ENCODE measurements around the gene ATP1A3.
A peak's percentile ranks its signal among the peaks of the same experiment; 100 is the strongest.

ATP1A3 gene

GRCh38 chr19:41987141-41987860, 6.7 kb downstream of the ATP1A3 start:
- no peak for DNase-seq (ENCODE audit: low read depth, low spot score)

DNA sequence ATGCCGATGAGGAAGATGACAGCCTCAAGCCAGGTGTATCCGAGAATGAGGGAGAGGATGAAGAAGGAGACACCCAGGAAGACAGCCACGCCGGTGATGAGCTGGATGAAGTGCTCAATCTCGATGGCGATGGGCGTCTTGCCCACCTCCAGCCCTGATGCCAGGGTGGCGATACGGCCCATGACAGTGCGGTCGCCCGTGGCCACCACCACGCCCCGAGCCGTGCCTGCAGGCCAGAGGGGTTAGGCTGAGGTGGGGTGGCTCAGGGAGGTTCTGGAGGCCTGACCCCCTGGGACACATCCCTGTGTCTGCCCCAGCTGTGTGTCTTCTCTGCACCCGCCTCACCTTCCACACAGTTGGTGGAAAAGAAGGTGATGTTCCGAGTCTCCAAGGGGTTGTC, 9.1 kb downstream of the ATP1A3 start:
- no peak for DNase-seq (ENCODE audit: low read depth, low spot score)

- no peak for DNase-seq (ENCODE audit: low read depth, low spot score)
Observed at GRCh38 chr19:41981724-41982123, 12.3 kb downstream of the ATP1A3 start.

DNA sequence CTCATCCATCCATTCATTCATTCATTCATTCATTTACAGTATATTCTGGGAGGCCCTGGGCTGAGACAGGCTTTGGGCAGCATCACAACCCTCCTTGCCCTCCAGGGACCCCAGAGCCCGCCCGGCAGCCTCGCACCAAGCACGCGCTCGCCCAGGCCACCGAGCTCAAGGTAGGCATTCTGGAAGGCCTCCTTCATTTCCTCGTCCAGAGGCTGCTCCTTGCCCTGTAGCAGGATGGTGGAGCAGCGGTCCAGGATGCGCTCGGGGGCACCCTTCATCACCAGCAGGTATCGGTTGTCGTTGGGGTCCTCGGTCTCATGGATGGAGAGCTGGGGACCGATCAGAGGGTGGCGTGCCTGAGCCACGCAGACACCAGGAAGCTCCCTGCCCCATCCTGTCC, 15.6 kb downstream of the ATP1A3 start:
- no peak for DNase-seq (ENCODE audit: low read depth, low spot score)

DNA sequence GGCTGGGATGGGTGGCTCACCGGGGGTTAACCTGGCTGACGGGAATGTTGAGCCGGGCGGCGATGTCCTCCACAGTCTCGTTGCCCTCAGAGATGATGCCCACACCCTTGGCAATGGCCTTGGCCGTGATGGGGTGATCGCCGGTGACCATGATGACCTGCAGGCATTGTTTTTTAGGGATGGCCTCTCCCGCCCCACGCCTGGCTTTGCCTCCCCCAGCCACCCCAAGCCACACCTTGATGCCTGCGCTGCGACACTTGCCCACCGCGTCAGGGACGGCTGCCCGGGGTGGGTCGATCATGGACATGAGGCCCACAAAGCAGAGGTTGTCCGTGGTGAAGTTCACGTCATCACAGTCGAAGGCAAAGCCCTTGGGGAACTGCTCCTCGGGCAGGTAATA, 16.1 kb downstream of the ATP1A3 start:
- DNase-seq (ENCODE audit: low read depth, low spot score), result no peak

- no peak for DNase-seq (ENCODE audit: low read depth, low spot score)
Observed at GRCh38 chr19:41974652-41975051, 19.4 kb downstream of the ATP1A3 start.

DNA sequence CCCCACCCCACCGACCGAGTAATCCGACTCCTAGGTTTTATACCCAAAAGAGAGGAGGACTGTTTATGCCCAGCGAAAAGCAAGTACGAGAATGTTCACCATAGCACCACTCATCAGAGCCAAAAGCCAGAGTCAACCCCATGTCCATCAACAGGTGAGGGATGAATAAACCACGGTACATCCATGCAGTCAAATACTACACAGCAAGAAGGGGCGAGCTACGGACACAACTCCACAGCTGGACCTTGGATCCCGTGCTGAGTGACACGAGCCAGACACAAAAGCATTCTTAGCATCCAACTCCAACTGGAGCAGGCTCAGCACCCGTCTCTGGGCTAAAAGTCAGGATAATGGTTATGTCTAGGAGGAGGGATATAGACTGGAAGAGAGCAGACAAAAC, 22.7 kb downstream of the ATP1A3 start:
- DNase-seq (ENCODE audit: low read depth, low spot score), result no peak

- no peak for DNase-seq (ENCODE audit: low read depth, low spot score)
Observed at GRCh38 chr19:41969772-41970458, 24.1 kb downstream of the ATP1A3 start.

DNA sequence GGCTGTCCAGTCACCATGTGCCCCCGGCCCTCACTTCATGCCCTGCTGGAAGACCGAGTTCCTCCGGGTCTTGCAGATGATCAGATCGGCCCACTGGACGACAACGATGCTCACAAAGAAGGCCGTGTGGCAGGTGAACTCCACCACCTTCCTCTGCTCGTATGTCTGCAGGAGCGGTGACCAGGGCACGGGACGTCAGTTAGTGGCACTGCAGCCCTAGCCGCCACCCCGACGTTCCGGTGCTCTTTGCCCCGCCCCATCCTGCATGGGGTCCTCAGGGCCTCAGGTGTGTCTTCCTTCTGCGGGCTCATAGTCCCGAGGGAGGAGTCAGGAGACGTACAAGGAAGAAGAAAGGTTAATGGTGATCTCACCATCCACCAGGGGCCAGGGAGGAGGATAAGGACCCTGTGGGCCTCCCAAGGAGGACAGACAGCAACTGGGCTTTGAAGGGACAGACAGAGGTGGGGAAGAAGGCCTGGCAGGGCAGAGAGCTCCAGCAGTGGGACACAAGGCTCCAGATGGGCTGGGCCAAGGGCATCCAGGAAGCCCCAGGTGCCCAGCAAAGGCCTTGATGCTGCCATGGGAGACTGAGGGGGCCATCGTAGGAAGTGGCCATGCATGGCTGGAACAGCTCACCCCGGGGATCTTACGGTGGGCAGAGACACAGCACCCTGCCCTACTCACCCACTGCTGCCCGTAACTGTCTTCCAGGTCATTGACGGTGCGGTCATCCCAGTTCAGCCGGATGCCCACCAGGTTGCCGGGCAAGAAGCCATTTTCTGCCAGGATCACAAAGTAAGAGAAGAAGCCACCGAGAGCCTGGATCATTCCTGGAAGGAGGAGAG, 25.1 kb downstream of the ATP1A3 start:
- no peak for DNase-seq (ENCODE audit: low read depth, low spot score)

DNA sequence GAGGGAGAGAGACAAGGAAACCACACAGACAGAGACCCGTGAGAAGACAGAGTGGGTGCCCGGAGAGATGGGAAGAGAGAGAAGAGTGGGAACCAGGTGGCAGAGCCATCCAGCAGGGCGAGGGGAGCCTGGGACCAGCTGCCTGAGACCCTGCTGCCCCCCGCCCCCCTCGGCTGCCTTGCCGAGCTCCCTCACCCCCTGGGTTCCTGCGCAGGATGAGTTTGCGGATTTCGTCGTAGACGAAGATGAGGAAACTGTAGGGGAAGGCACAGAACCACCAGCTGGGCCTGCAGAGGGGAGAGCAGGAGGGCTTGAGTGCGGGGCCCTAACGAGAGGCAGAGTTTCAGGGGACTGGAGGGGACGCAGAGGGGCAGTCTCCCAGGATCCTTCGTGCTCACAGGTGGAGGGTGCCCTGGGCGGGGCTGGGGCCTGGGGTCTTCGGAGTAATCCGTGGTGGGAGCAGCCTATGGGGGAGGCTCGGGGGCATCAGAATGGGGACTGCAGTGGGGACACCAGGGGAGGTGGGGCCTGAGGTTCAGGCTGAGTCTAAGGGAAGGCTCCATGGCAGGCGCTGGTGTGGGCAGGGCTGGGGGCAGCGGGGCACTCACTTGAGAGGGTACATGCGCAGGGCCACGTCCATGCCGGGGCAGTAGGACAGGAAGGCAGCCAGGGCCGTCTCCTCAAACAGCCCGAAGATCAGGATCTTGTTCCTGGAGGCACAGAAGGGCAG, 26.8 kb downstream of the ATP1A3 start:
- DNase-seq (ENCODE audit: low read depth, low spot score), result no peak

DNA sequence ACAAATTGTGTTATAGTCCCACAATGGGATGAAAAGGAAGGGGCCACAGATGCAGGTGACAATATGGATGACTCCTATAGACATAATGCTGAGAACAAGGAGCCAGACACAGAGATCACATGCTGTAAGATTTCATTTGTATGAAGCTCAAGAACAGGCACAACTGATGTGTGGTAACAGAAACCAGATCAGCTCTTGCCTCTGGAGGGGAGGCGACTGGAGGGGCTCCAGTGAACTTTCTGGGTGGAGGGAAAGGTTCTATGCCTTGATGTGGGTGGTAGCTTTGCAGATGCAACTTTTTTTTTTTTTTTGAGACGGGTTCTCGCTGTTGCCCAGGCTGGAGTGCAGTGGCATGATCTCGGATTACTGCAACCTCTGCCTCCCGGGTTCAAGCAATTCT, 28.9 kb downstream of the ATP1A3 start:
- DNase-seq (ENCODE audit: low read depth, low spot score), result no peak

DNA sequence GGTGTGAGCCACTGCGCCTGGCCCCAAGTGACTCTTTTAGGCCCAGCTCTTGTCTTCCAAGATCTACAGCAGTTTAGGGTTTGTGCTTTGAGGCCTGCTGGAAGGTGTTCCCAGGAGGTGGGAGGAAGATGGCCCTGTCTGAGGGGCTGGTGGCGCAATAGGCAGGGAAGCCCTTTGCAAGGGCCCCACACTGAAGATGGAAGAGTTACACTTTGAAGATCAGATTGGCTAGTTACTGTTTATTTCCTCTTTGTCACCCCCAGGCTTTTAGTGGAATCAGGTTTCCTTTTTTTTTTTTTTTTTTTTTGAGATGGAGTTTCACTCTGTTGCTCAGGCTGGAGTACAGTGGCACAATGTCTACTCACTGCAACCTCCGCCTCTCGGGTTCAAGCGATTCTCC, 33.1 kb downstream of the ATP1A3 start:
- no peak for DNase-seq (ENCODE audit: low read depth, low spot score)

- DNase-seq (ENCODE audit: low read depth, low spot score), result peak; percentile 78
Observed at GRCh38 chr19:41959056-41960053, 34.7 kb downstream of the ATP1A3 start, which contains the start of gene RABAC1. Gene RABAC1 (minus strand): TSS chr19:41959321. CDS start chr19:41959292, 29 bp downstream.

- DNase-seq (ENCODE audit: low read depth, low spot score), result peak; percentile 66
Observed at GRCh38 chr19:41958367-41959055, 35.5 kb downstream of the ATP1A3 start.

DNA sequence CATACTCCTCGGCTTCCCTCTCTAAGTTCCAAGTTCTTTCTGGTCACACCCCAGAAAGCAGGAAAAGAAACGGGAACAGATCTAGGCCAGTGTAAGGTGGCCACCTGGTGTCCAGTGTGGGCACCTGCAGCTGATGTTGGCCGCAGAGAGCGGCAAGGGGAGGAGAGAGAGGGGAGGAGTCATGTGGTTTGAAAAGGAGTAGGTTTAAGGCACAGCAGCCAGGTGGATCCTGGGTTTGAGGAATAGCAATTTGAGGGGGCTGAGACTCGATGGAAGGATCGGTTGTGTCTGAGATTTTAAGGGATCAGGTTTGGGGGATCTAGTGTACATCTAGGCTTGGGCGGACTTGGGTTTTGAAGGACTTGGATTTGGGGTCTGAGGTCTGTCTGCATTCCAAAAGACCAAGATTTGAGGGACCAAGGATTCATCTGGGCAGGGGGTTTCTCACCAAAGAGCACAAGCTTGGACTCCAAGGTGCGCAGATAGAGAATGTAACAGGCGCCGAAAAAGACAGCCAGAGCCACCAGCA, 36.1 kb downstream of the ATP1A3 start:
- DNase-seq (ENCODE audit: low read depth, low spot score), result no peak

- no peak for DNase-seq (ENCODE audit: low read depth, low spot score)
Observed at GRCh38 chr19:41957161-41957837, 36.7 kb downstream of the ATP1A3 start.

DNA sequence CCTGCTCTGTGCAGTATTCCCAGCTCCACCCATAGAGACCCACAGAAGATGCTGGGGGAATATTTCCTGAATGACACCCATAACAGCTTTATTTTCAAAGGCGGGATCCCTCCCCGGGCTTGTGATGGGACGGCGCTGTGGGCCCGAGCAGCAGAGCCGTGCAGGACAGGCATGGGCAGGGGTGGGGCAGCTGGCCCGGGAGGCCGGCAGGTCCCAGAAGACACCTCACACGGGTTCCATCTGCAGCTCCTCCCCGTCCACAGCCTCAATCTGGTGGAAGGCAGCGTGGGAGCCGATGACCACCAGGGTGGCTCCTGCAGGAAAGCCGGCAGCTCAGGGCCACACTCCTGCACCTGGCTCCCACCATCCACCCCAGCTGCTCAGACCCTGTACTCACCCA, 37.4 kb downstream of the ATP1A3 start:
- no peak for DNase-seq (ENCODE audit: low read depth, low spot score)

DNA sequence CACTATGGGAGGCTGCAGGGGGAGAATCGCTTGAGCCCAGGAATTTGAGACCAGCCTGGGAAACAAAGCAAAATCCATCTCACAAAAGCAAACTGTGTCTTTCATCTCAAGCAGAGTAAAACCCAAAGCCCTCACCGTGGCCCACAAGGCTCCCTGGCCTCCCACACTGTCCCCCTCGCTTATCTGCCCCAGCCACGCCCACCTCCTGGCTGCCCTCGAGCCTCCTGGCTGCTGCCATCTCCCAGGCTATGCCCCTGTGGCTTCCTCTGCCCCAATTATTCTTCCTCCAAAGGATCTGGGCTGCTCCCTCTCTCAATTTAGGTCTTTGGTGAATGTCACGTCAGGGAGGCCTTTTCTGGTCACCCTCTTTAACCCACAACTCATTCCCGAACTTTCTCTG, 38.5 kb downstream of the ATP1A3 start:
- DNase-seq (ENCODE audit: low read depth, low spot score), result no peak

DNA sequence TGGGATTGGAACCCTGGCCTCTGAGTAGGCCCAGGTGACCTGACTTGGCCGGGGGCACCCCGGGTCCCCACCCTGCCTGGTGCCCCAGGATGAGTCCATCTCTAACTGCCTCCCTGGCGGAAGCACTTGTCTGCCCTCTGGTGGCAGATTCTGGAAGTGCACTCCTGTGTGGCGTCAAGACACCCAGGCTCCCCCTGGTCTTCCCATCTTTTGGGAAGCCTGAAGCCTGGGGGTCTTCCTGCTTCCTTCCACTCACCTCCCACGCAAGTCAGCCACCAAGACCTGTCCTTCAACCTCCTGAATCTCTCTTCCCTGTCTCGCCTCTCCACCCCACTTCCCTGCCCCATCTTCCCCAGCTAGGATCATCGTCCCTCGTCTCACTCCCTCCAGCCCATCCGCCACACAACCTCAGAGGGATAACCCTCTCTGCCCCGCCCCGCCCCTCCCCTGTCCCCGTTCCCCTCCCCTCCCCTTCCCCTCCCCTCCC, 42.3 kb downstream of the ATP1A3 start:
- DNase-seq (ENCODE audit: low read depth, low spot score), result peak; percentile 81
